22Rv1 (cell line): ENCODE results near the gene CLHC1.

Experiments used
- CTCF ChIP-seq: fragments of 450-650 bp; IDR thresholded peaks from 2 replicates; pipeline ENCODE4 v1.5.1; 2017; ENCODE audit warnings: mild to moderate bottlenecking
- ZFX ChIP-seq: fragments of 450-650 bp; IDR thresholded peaks from 2 replicates; pipeline ENCODE4 v1.6.1; 2017; ENCODE audit warnings: antibody characterized with exemption, borderline replicate concordance

- TF ChIP-seq CTCF, result no peak
- TF ChIP-seq ZFX, result no peak
Observed at GRCh38 chr2:55155764-55156281, 76.3 kb downstream of the CLHC1 start.
